ENCODE measurements around the gene CLEC10A. TPM values are rescaled to one million over a fixed set of nuclear protein-coding genes. Genes with fewer than 3 reads are reported as not detected.
"Not testable (repeated sequence)": the region's sequence is repeated elsewhere in the genome, so short reads cannot be mapped to it uniquely, and the experiment has no call there.

Gene CLEC10A
- polyA plus RNA-seq, 4 donors = 0.45 to 14.6 (median 10.0) TPM

DNA sequence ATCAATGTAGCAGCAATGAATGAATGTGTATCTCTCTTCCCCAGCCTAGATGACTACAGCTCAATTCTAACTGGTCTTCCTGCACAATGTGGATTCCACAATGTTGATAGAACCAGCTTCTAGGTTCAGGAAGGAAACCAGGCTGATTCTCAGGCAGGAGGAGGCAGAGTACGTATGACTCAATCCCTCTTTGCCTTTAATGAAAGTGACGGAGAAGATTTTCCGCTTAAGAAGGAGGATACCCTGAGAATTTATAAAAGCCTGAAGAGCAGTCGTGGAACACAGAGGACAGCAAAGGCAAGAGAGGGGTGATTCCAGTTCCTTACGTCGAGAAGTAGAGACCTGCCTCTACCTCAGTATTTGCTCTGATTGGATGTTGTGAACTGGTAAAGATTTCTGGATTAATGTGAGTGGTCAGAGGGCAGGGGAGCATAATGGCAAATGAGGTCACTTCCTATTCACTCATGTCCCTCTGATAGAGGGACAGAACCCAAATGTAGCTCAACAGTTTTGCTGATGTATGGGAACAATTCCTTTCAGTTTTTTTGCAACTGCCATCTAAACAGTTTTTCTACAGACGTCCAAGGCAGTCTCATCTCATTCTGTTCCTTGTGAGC lies 21.1 kb downstream of the CLEC10A start:
- no peak for DNase-seq
- no peak overlapping the region for H3K4me3 ChIP-seq (ENCODE audit: low read depth in 1 of 3, low read length in 3 of 3)
- peaks cover 0 to 4% (median 0%) of the 10 kb centered on the region in 3 donors for H3K27me3 ChIP-seq (ENCODE audit: control insufficient read depth in 3 of 3, insufficient read depth in 3 of 3, low read length in 3 of 3)
- H3K9me3 ChIP-seq (ENCODE audit: control insufficient read depth in 2 of 2, insufficient read depth in 1 of 2, low read depth in 1 of 2, low read length in 1 of 2) = no peaks in the 10 kb centered on the region
- no peak overlapping the region for H3K27ac ChIP-seq (ENCODE audit: low read depth in 1 of 3, low read length in 2 of 3)
- H3K4me1 ChIP-seq (ENCODE audit: control insufficient read depth in 3 of 3, insufficient read depth in 2 of 3, low read depth in 1 of 3, low read length in 2 of 3) = no peaks in the 10 kb centered on the region
- no peak for FAIRE-seq
- 66 to 82% (median 69%) methylated on average over 7 of the region's 7 CpGs for WGBS, 3 donors
- no peaks in the 10 kb centered on the region for H3K36me3 ChIP-seq (ENCODE audit: control insufficient read depth in 3 of 3, insufficient read depth in 2 of 3, low read depth in 1 of 3, low read length in 3 of 3)

DNA sequence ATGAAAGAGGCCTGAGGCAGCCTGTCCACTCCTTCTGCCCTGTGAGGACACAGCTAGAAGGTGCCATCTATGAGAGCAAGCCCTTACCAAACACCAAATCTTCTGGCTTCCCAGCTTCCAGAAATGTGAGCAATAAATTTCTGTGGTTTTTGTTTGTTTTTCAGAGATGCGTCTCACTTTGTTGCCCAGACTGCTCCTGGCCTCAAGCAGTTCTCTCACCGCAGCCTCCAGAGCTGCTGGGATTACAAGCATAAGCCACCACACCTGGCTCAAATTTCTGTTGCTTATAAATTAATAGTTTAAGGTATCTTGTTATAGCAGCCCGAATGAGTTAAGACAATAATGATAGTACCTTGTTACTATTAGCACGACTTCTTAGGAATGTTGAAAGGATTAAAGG lies 23.7 kb downstream of the CLEC10A start:
- FAIRE-seq (no peak), DNase-seq (no peak)
- 74 to 85% (median 83%) methylated on average over 4 of the region's 4 CpGs for WGBS, 3 donors
- H3K36me3 ChIP-seq (ENCODE audit: control insufficient read depth in 3 of 3, insufficient read depth in 2 of 3, low read depth in 1 of 3, low read length in 3 of 3) = no peaks in the 10 kb centered on the region
- no peak overlapping the region for H3K4me3 ChIP-seq (ENCODE audit: low read depth in 1 of 3, low read length in 3 of 3)
- H3K4me1 ChIP-seq (ENCODE audit: control insufficient read depth in 3 of 3, insufficient read depth in 2 of 3, low read depth in 1 of 3, low read length in 2 of 3) = no peaks in the 10 kb centered on the region
- H3K27ac ChIP-seq (ENCODE audit: low read depth in 1 of 3, low read length in 2 of 3) = no peak overlapping the region
- no peaks in the 10 kb centered on the region for H3K27me3 ChIP-seq (ENCODE audit: control insufficient read depth in 3 of 3, insufficient read depth in 3 of 3, low read length in 3 of 3)
- H3K9me3 ChIP-seq (ENCODE audit: control insufficient read depth in 2 of 2, insufficient read depth in 1 of 2, low read depth in 1 of 2, low read length in 1 of 2) = no peaks in the 10 kb centered on the region

DNA sequence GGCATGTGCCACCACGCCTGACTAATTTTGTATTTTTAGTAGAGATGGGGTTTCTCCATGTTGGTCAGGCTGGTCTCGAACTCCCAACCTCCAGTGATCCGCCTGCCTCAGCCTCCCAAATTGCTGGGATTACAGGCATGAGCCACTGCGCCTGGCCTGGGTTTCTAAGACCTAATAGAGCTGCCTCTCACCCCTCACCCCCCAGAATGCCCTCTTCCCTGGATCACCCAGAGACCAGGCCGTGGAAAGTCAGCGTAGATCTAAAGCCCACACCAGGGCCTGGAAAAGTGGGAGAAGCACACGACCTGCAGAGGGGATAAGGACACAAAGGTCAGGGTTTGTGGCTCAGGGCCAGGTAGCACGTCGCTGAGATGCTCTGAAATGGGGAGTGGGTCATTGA lies 29.5 kb downstream of the CLEC10A start:
- H3K9me3 ChIP-seq (ENCODE audit: control insufficient read depth in 2 of 2, insufficient read depth in 1 of 2, low read depth in 1 of 2, low read length in 1 of 2); FAIRE-seq; H3K27ac ChIP-seq (ENCODE audit: low read depth in 1 of 3, low read length in 2 of 3); H3K4me3 ChIP-seq (ENCODE audit: low read depth in 1 of 3, low read length in 3 of 3); H3K36me3 ChIP-seq (ENCODE audit: control insufficient read depth in 3 of 3, insufficient read depth in 2 of 3, low read depth in 1 of 3, low read length in 3 of 3); H3K27me3 ChIP-seq (ENCODE audit: control insufficient read depth in 3 of 3, insufficient read depth in 3 of 3, low read length in 3 of 3); DNase-seq: not testable (repeated sequence)
- peaks cover 0 to 13% (median 3%) of the 10 kb centered on the region in 3 donors for H3K4me1 ChIP-seq (ENCODE audit: control insufficient read depth in 3 of 3, insufficient read depth in 2 of 3, low read depth in 1 of 3, low read length in 2 of 3)
- 75 to 79% (median 76%) methylated on average over 8 to 9 of the region's 9 CpGs for WGBS, 3 donors

DNA sequence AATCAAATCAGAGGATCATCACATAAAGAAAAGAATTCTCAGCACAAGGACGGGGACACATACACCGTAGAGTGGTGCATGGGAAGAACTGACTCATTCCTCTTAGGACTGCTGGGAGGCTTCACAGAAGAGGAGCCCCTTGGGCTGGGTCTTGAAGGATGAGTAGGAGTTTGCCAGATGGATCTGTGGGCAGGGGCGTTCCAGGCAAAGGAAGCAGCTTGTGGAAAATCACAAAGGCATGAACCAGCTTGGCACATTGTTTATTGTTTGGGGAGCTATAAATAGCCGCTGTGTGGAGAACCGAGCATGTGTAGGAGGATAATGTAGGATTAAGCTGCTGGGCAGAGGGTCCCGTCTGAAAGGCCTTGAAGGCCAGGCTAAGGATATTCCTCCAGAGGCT lies 31.1 kb downstream of the CLEC10A start:
- Histone ChIP-seq H3K4me1 (ENCODE audit: control insufficient read depth in 3 of 3, insufficient read depth in 2 of 3, low read depth in 1 of 3, low read length in 2 of 3) (peaks cover 0 to 23% (median 3%) of the 10 kb centered on the region in 3 donors), H3K9me3 (ENCODE audit: control insufficient read depth in 2 of 2, insufficient read depth in 1 of 2, low read depth in 1 of 2, low read length in 1 of 2) (no peaks in the 10 kb centered on the region), H3K36me3 (ENCODE audit: control insufficient read depth in 3 of 3, insufficient read depth in 2 of 3, low read depth in 1 of 3, low read length in 3 of 3) (no peaks in the 10 kb centered on the region), H3K27ac (ENCODE audit: low read depth in 1 of 3, low read length in 2 of 3) (no peak overlapping the region), H3K4me3 (ENCODE audit: low read depth in 1 of 3, low read length in 3 of 3) (no peak overlapping the region), H3K27me3 (ENCODE audit: control insufficient read depth in 3 of 3, insufficient read depth in 3 of 3, low read length in 3 of 3) (peaks cover 0 to 20% (median 0%) of the 10 kb centered on the region in 3 donors)
- DNase-seq (no peak), FAIRE-seq (no peak)
- WGBS, 3 donors = 73 to 88% (median 76%) methylated on average over 6 of the region's 6 CpGs

DNA sequence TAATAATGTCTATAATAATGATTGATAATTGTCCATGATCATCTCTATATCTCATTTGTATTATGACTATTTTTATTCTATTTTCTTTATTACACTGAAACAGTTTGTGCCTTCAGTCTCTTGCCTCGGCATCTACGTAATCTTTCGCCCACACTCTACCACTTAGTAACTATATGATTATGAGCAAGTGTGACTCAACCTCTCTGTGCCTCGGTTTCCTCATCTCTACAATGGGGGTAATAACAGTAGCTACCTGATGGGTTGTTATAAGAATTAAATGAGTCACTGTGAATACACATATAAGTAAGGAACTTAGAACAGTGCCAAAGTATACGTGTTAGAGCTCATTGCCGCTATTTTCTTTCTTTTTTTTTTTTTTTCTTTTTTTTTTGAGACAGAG lies 32.5 kb downstream of the CLEC10A start:
- Histone ChIP-seq H3K27ac (ENCODE audit: low read depth in 1 of 3, low read length in 2 of 3) (no peak overlapping the region), H3K4me3 (ENCODE audit: low read depth in 1 of 3, low read length in 3 of 3) (no peak overlapping the region), H3K36me3 (ENCODE audit: control insufficient read depth in 3 of 3, insufficient read depth in 2 of 3, low read depth in 1 of 3, low read length in 3 of 3) (no peaks in the 10 kb centered on the region), H3K4me1 (ENCODE audit: control insufficient read depth in 3 of 3, insufficient read depth in 2 of 3, low read depth in 1 of 3, low read length in 2 of 3) (peaks cover 4 to 37% (median 5%) of the 10 kb centered on the region in 3 donors), H3K9me3 (ENCODE audit: control insufficient read depth in 2 of 2, insufficient read depth in 1 of 2, low read depth in 1 of 2, low read length in 1 of 2) (no peaks in the 10 kb centered on the region), H3K27me3 (ENCODE audit: control insufficient read depth in 3 of 3, insufficient read depth in 3 of 3, low read length in 3 of 3) (peaks cover 0 to 34% (median 0%) of the 10 kb centered on the region in 3 donors)
- WGBS, 3 donors = 21 to 59% (median 27%) methylated on average over 6 of the region's 6 CpGs
- no peak for FAIRE-seq
- no peak for DNase-seq

DNA sequence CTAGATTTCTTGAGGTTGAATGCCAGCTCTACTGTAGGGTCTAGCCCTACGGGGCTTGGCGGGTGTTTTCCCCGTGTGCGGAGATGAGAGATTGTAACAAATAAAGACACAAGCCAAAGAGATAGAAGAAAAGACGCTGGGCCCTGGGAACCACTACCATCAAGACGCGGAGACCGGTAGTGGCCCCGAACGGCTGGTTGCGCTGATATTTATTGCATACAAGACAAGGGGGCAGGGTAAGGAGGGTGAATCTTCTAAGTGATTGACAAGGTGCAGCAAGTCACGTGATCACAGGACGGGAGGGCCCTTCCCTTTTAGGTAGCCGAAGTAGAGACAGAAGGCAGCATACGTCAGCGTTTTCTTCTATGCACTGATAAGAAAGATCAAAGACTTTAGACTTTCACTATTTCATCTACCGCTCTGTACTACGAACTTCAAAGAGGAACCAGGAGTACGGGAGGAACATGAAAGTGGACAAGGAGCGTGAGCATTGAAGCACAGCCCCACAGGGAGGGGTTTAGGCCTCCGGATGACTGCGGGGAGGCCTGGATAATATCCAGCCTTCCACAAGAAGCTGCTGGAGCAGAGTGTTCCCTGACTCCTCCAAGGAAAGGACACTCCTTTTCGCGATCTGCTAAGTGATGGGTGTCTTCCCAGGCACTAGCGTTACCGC lies 33.2 kb downstream of the CLEC10A start:
- H3K36me3 ChIP-seq (ENCODE audit: control insufficient read depth in 3 of 3, insufficient read depth in 2 of 3, low read depth in 1 of 3, low read length in 3 of 3); H3K9me3 ChIP-seq (ENCODE audit: control insufficient read depth in 2 of 2, insufficient read depth in 1 of 2, low read depth in 1 of 2, low read length in 1 of 2); FAIRE-seq: not testable (repeated sequence)
- 2 to 13% (median 11%) methylated on average over 26 of the region's 26 CpGs for WGBS, 3 donors
- peak overlapping the region in 2 of 3 donors; percentile 2 to 36 for H3K4me3 ChIP-seq (ENCODE audit: low read depth in 1 of 3, low read length in 3 of 3)
- H3K27me3 ChIP-seq (ENCODE audit: control insufficient read depth in 3 of 3, insufficient read depth in 3 of 3, low read length in 3 of 3) = peaks cover 0 to 41% (median 0%) of the 10 kb centered on the region in 3 donors
- DNase-seq = peak; percentile 86 to 92
- H3K27ac ChIP-seq (ENCODE audit: low read depth in 1 of 3, low read length in 2 of 3) = peak overlapping the region; percentile 44 to 64 (median 63)
- H3K4me1 ChIP-seq (ENCODE audit: control insufficient read depth in 3 of 3, insufficient read depth in 2 of 3, low read depth in 1 of 3, low read length in 2 of 3) = peaks cover 8 to 41% (median 8%) of the 10 kb centered on the region in 3 donors

DNA sequence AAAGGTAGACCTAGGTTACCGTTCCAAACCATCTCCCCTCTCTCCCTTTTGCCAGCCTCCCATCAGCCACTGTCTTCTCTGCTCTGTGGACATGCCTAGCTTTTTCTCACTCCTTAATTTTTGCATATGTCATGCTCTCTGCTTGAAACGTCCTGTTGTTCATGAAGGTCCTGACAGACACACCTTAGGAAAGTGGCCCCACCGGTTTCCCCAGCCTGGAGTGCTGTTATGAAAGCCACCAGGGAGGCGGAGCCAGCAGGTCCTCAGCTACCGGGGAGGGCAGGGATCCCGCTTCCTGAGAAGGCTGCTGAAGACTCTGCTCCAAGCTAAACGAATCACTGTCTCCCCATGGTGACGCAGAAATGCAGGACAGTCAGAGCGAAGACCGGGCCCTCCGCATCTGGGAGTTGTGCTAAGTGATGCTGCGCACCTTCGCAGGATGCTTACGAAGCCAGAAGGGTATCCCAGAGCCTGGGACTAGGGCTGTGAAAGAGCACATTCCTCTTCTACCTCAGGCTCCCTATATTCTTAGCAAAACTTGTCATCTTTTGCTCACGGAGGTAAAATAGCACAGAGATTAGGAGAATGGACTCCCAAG lies 33.8 kb downstream of the CLEC10A start:
- WGBS, 3 donors = 3 to 10% (median 6%) methylated on average over 15 of the region's 15 CpGs
- H3K4me3 ChIP-seq (ENCODE audit: low read depth in 1 of 3, low read length in 3 of 3) = peak overlapping the region in 2 of 3 donors; percentile 2 to 36
- DNase-seq (peak; percentile 87 to 92), FAIRE-seq (no peak)
- H3K9me3 ChIP-seq (ENCODE audit: control insufficient read depth in 2 of 2, insufficient read depth in 1 of 2, low read depth in 1 of 2, low read length in 1 of 2) = no peaks in the 10 kb centered on the region
- peaks cover 8 to 41% (median 8%) of the 10 kb centered on the region in 3 donors for H3K4me1 ChIP-seq (ENCODE audit: control insufficient read depth in 3 of 3, insufficient read depth in 2 of 3, low read depth in 1 of 3, low read length in 2 of 3)
- H3K27ac ChIP-seq (ENCODE audit: low read depth in 1 of 3, low read length in 2 of 3) = peak overlapping the region; percentile 44 to 64 (median 63)
- H3K36me3 ChIP-seq (ENCODE audit: control insufficient read depth in 3 of 3, insufficient read depth in 2 of 3, low read depth in 1 of 3, low read length in 3 of 3) = no peaks in the 10 kb centered on the region
- peaks cover 0 to 46% (median 0%) of the 10 kb centered on the region in 3 donors for H3K27me3 ChIP-seq (ENCODE audit: control insufficient read depth in 3 of 3, insufficient read depth in 3 of 3, low read length in 3 of 3)

DNA sequence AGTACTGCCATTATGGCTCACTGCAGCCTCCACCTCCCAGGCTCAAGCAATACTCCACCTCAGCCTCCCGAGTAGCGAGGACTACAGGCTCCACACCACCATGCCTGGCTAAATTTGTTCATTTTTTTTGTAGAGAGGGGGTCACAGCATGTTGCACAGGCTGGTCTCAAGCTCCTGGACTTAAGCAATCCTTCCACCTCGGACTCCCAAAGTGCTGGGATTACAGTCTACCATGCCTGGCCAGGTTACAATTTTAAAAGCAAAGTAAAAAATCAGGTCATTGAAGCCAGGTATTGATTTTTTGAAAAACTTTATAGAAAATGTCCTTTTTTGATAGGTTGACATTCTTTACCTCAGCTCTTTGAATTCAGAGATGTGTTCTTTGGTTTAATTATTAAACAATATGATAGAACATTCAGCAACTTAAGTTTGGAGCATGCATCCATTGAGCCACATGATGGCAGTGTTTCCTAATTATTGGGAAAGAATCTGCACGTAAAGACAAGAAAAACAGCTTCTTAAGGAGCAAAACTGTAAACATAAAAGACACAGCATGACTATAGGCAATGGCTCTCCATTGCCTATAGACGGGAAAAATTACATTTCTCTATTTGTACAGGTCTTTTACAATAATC lies 34.4 kb downstream of the CLEC10A start:
- no peak overlapping the region for H3K4me3 ChIP-seq (ENCODE audit: low read depth in 1 of 3, low read length in 3 of 3)

More for the DNA sequence above, 34.4 kb downstream of the CLEC10A start:
- FAIRE-seq (no peak), DNase-seq (peak; percentile 88 to 90)
- Histone ChIP-seq H3K27ac (ENCODE audit: low read depth in 1 of 3, low read length in 2 of 3) (peak overlapping the region in 2 of 3 donors; percentile 63 to 64), H3K4me1 (ENCODE audit: control insufficient read depth in 3 of 3, insufficient read depth in 2 of 3, low read depth in 1 of 3, low read length in 2 of 3) (peaks cover 8 to 41% (median 8%) of the 10 kb centered on the region in 3 donors), H3K27me3 (ENCODE audit: control insufficient read depth in 3 of 3, insufficient read depth in 3 of 3, low read length in 3 of 3) (peaks cover 0 to 46% (median 0%) of the 10 kb centered on the region in 3 donors), H3K36me3 (ENCODE audit: control insufficient read depth in 3 of 3, insufficient read depth in 2 of 3, low read depth in 1 of 3, low read length in 3 of 3) (no peaks in the 10 kb centered on the region), H3K9me3 (ENCODE audit: control insufficient read depth in 2 of 2, insufficient read depth in 1 of 2, low read depth in 1 of 2, low read length in 1 of 2) (no peaks in the 10 kb centered on the region)
- 6 to 21% (median 9%) methylated on average over 5 of the region's 5 CpGs for WGBS, 3 donors
